Gastroesophageal sphincter (tissue), 3 donors: Measurements from ENCODE around the gene WDR27.

ENCODE experiments used
- CTCF ChIP-seq, 4 experiments: fragments of 200-600 bp in 2 of 4; fragments of 450-650 bp in 2 of 4; sonication (generic) in 1 of 4; IDR thresholded peaks; one replicate each; pipeline ENCODE4 v1.5.1; 2017 to 2019; ENCODE audit warnings: antibody characterized with exemption in 4 of 4, mild to moderate bottlenecking in 2 of 4, moderate library complexity in 2 of 4
- POLR2A ChIP-seq, 2 donors: fragments of 450-650 bp; IDR thresholded peaks; one replicate each; pipeline ENCODE4 v1.6.1; 2017; ENCODE audit warnings: antibody characterized with exemption in 2 of 2, mild to moderate bottlenecking in 2 of 2, moderate library complexity in 1 of 2
- POLR2AphosphoS5 ChIP-seq: sonication (generic); formaldehyde crosslinking; IDR thresholded peaks from one replicate; pipeline ENCODE4 v1.6.1; 2017; ENCODE audit warnings: antibody characterized with exemption

- no peak for TF ChIP-seq POLR2A (IDR thresholded peaks at IDR 0.05)
- TF ChIP-seq CTCF (IDR thresholded peaks at IDR 0.05) = no peak
- no peak for TF ChIP-seq POLR2AphosphoS5
These were observed 58.3 kb downstream of the WDR27 start for GRCh38 chr6:169643521-169643920.
